PFSK-1 (cell line): ENCODE data around the gene KCNJ16.

Source experiments
- FOXP2 ChIP-seq: optimal IDR thresholded peaks from 2 replicates; pipeline ENCODE3; 2011; ENCODE audit warnings: borderline replicate concordance, control low read depth, inconsistent platforms; ENCODE audit not compliant: insufficient read depth; ENCODE audit errors: extremely low read length, extremely low read depth
- POLR2AphosphoS5 ChIP-seq: IDR thresholded peaks from 2 replicates; pipeline ENCODE4 v1.6.1; 2012; ENCODE audit warnings: low read depth, mild to moderate bottlenecking, control low read depth, low read length, moderate library complexity
- TF ChIP-seq, protein P1 (sequence below), 2 experiments: IDR thresholded peaks; 2 replicates each; pipeline versions ENCODE4 v1.6.1 to v1.8.0; 2011 to 2012; ENCODE audit warnings: low read depth in 2 of 2, low read length in 2 of 2, control low read depth in 1 of 2, inconsistent platforms in 1 of 2, mild to moderate bottlenecking in 1 of 2, moderate library complexity in 1 of 2; ENCODE audit not compliant: insufficient read depth in 1 of 2

DNA sequence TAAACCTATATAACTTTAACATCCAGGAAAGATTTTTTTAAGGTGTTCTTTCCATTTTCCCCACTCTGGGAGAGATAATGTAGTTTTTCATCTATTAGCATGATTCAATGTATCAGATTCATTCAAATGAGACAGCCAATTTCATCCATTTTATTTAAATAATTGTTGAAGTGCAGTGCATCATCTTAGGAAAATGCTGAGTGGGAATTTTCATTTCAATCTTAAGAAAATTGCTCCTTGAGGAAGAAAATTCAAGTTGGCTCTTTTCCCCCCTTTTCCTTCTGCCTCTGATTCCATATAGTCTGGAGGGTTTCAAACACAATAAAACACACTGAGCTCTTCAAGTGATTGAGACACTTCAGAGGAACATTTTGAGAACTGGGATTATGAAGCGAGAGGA lies 3.4 kb upstream of the KCNJ16 start:
- no peak for TF ChIP-seq POLR2AphosphoS5
- TF ChIP-seq, protein P1, sequence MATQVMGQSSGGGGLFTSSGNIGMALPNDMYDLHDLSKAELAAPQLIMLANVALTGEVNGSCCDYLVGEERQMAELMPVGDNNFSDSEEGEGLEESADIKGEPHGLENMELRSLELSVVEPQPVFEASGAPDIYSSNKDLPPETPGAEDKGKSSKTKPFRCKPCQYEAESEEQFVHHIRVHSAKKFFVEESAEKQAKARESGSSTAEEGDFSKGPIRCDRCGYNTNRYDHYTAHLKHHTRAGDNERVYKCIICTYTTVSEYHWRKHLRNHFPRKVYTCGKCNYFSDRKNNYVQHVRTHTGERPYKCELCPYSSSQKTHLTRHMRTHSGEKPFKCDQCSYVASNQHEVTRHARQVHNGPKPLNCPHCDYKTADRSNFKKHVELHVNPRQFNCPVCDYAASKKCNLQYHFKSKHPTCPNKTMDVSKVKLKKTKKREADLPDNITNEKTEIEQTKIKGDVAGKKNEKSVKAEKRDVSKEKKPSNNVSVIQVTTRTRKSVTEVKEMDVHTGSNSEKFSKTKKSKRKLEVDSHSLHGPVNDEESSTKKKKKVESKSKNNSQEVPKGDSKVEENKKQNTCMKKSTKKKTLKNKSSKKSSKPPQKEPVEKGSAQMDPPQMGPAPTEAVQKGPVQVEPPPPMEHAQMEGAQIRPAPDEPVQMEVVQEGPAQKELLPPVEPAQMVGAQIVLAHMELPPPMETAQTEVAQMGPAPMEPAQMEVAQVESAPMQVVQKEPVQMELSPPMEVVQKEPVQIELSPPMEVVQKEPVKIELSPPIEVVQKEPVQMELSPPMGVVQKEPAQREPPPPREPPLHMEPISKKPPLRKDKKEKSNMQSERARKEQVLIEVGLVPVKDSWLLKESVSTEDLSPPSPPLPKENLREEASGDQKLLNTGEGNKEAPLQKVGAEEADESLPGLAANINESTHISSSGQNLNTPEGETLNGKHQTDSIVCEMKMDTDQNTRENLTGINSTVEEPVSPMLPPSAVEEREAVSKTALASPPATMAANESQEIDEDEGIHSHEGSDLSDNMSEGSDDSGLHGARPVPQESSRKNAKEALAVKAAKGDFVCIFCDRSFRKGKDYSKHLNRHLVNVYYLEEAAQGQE (IDR thresholded peaks at IDR 0.05; ENCODE audit: insufficient read depth in 1 of 2, low read depth in 2 of 2, low read length in 2 of 2) = no peak
- TF ChIP-seq FOXP2 = no peak
